ENCODE measurements around the gene P2RY13.

P2RY13 gene

GRCh38 chr3:151289445-151289844 lies 39.9 kb downstream of the P2RY13 start:
- DNase-seq = no peak

GRCh38 chr3:151285940-151286339 lies 43.4 kb downstream of the P2RY13 start:
- DNase-seq = no peak

DNA sequence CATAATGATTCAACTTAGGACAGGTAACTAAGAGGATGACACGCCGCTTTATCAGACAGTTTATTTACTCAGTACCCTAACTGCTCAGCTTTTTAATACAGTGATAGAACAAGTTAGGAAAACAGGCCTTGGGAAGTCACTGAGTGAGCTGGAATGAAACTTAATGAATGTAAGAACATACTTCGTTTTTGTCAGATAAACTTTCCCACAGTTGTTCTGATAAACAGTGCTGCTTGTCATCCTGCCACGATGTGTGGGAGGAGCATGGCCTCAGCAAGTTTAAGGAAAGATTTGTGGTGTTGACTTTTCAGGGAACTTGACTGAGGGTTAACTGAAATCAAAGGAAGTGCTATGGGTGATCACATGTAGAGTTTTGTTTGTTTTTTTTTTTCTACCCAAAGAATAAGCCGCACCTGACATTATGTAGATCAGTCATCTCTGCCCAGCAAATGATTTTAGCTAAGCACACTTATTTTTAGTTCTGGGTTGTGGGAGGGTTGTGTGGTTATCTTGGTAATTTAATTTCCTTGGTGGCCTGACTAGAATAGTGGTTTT lies 45.4 kb downstream of the P2RY13 start:
- no peak for DNase-seq

- DNase-seq = no peak
These were observed 46.0 kb downstream of the P2RY13 start for GRCh38 chr3:151283387-151283786.

GRCh38 chr3:151282921-151283320 lies 46.4 kb downstream of the P2RY13 start:
- DNase-seq = peak; percentile 36

DNA sequence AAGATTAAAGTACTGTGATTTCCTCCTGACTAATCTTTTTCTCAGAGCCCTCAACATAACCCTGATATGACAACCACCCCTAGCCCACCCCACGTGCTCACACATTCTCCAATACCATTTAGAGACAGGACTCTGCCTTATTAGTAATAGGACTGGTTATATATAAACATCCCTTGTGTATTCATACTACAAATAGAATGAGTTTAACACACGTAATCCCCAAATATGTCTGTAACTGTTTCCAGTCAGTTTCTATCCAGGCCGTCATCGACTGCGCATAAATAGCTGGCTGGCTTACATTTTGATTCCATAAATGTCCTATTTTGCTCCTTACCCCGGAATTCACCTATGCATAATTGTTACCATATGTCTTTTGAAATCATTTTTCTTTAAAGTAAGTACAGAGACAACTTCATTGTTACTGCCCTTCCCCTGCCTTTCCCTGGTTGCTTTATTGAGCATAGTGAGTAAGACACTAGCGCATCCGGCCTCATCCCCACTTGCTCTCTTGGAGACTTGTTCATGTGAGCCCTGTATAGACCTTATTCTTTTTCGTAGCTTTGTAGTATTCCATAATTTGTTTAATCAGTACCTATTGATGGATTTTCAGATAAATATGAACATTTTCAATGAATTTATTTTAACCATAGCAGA lies 47.6 kb downstream of the P2RY13 start:
- DNase-seq = no peak

DNA sequence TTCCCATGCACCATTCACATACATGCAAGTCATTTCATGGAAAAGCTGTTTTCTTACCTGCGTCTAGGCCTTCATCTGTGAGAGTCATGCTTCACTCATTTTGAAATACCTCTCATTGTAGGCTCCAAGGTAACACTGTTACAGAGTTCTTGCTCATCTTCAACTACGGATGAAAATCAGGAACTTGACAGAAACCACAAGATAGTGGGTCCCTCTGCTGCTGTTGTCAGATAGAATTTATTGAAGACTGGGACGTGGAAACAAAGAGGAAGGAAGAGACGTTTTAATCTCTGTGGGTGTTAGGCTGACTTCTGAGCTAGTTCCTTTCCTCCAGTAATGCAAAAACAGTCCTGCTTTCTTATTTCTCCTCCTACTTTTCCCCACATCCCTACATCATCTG lies 51.1 kb downstream of the P2RY13 start, which contains the start of gene P2RY14:
P2RY14 (minus strand) TSS at position 313 of the 400 bp plus-strand sequence. CDS start 64,226 bp downstream, outside the sequence.
- no peak for DNase-seq

- no peak for DNase-seq
These were observed 52.7 kb downstream of the P2RY13 start for GRCh38 chr3:151276687-151277042.

Measured in NCI-H1417 treated with DMSO at 0.1 percent for 48 hours (cell line).